NCI-H2107 (cell line): ENCODE data around the gene LBH.

Experiments
- DNase-seq: peaks from one replicate; lab custom pipeline; 2025; lab: John Stamatoyannopoulos, UW

The LBH gene

GRCh38 chr2:30305235-30305634 lies 73.9 kb downstream of the LBH start:
- DNase-seq: no peak

DNA sequence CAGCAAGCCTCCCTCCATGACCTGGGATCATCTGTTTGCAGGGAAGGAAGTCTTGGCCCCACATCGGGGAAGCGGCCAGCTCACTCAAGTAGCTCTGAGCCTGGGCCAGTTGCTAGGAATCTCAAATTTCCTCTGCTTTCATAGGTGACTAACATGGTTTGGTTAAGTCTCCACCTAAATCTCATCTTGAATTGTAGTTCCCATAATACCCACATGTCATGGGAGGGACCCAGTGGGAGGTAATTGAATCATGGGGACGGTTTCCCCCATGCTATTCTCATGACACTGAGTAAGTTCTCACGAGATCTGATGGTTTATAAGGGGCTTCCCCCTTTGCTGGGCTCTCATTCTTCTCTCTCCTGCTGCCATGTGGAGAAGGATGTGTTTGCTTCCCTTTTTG lies 75.2 kb downstream of the LBH start:
- no peak for DNase-seq

GRCh38 chr2:30308280-30308679 lies 76.9 kb downstream of the LBH start:
- no peak for DNase-seq
